ENCODE data around the gene CHD6.

The CHD6 gene

GRCh38 chr20:41364236-41364855, 253.8 kb downstream of the CHD6 start:
- no peak for ATAC-seq
- TF ChIP-seq ZFP3 (CRISPR knock-in tag; IDR thresholded peaks at IDR 0.05) (no peak), OSR1 (CRISPR knock-in tag; IDR thresholded peaks at IDR 0.05) (no peak), PPARA (CRISPR knock-in tag; IDR thresholded peaks at IDR 0.05; ENCODE audit: borderline replicate concordance) (no peak), ISL1 (CRISPR knock-in tag; IDR thresholded peaks at IDR 0.05) (no peak), ZNF70 (CRISPR knock-in tag; IDR thresholded peaks at IDR 0.05) (no peak), ZNF8 (CRISPR knock-in tag; IDR thresholded peaks at IDR 0.05) (no peak)
- TF ChIP-seq, protein P1, sequence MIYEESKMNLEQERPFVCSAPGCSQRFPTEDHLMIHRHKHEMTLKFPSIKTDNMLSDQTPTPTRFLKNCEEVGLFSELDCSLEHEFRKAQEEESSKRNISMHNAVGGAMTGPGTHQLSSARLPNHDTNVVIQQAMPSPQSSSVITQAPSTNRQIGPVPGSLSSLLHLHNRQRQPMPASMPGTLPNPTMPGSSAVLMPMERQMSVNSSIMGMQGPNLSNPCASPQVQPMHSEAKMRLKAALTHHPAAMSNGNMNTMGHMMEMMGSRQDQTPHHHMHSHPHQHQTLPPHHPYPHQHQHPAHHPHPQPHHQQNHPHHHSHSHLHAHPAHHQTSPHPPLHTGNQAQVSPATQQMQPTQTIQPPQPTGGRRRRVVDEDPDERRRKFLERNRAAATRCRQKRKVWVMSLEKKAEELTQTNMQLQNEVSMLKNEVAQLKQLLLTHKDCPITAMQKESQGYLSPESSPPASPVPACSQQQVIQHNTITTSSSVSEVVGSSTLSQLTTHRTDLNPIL (CRISPR knock-in tag; IDR thresholded peaks at IDR 0.05; ENCODE audit: low read depth), result no peak

- no peak for ATAC-seq
- no peak for TF ChIP-seq ZNF70 (CRISPR knock-in tag; IDR thresholded peaks at IDR 0.05)
- TF ChIP-seq CSDC2 (CRISPR knock-in tag; IDR thresholded peaks at IDR 0.05), result no peak
- TF ChIP-seq ZC3H10 (CRISPR knock-in tag; IDR thresholded peaks at IDR 0.05), result no peak
Observed at GRCh38 chr20:41363601-41364000, 254.6 kb downstream of the CHD6 start.

- no peak for ATAC-seq
- TF ChIP-seq ZNF8 (CRISPR knock-in tag; IDR thresholded peaks at IDR 0.05) (no peak), SNAI2 (CRISPR knock-in tag; IDR thresholded peaks at IDR 0.05) (no peak), GLIS3 (CRISPR knock-in tag; IDR thresholded peaks at IDR 0.05) (no peak), CSRNP3 (CRISPR knock-in tag; IDR thresholded peaks at IDR 0.05) (no peak), PPARA (CRISPR knock-in tag; IDR thresholded peaks at IDR 0.05; ENCODE audit: borderline replicate concordance) (no peak), OSR1 (CRISPR knock-in tag; IDR thresholded peaks at IDR 0.05) (no peak)
Observed at GRCh38 chr20:41362748-41363140, 255.4 kb downstream of the CHD6 start.

DNA sequence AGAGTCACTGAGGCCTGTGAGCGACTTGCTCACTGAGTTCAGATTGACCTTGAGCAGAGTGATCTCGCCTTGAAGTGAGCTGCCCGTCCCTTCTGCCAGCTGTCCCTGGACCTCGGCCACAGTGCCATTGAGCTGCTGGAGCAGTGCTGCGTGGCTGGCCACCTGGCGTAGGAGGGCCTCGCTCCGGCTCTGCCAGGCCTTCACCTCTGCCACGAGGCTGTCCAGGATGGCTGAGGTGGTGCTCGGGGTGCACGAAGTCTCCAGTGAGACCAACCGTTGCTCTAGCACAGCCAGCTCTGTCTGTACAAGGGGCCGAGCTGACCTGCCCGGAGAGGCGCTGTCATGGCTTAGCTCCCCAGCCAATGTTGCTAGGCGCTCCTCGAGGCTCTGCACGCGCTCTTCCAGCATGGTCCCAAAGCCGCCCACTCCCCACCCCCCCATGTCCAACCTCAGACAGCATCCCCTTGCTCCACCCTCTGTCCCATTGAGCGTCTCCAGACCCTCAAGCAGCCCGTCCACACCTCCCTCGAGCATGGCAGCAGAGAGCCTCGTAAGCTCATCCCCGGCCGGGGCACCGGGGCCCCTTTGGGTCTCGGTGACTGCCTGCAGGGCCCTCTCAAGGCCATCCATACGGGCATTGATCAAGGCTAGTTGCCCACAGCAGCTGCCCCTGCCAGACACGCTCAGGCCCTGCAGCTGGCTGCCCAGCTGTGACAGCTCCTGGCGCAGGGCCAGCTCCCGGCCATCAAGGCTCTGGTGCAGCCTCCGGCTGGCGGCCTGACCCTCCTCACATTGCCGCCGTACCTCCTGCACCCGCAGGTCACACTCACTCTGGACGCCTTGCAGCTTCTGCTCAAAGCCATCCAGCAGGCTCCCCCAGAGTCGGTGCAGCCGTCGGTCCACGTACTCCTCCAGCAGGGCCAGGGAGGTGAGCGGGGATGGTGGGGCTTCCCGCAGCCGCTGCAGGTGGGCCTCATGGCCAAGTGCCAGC, 256.1 kb downstream of the CHD6 start:
- ATAC-seq, result no peak
- no peak for TF ChIP-seq RARB (CRISPR knock-in tag; IDR thresholded peaks at IDR 0.05)
- TF ChIP-seq, protein P2, sequence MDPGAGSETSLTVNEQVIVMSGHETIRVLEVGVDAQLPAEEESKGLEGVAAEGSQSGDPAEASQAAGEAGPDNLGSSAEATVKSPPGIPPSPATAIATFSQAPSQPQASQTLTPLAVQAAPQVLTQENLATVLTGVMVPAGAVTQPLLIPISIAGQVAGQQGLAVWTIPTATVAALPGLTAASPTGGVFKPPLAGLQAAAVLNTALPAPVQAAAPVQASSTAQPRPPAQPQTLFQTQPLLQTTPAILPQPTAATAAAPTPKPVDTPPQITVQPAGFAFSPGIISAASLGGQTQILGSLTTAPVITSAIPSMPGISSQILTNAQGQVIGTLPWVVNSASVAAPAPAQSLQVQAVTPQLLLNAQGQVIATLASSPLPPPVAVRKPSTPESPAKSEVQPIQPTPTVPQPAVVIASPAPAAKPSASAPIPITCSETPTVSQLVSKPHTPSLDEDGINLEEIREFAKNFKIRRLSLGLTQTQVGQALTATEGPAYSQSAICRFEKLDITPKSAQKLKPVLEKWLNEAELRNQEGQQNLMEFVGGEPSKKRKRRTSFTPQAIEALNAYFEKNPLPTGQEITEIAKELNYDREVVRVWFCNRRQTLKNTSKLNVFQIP (CRISPR knock-in tag; IDR thresholded peaks at IDR 0.05; ENCODE audit: borderline replicate concordance, low read depth), result no peak
- no peak for TF ChIP-seq ARNTL (CRISPR knock-in tag; IDR thresholded peaks at IDR 0.05; ENCODE audit: borderline replicate concordance, low read depth)
- no peak for TF ChIP-seq TSHZ2 (CRISPR knock-in tag; IDR thresholded peaks at IDR 0.05)
- no peak for TF ChIP-seq ZFP3 (CRISPR knock-in tag; IDR thresholded peaks at IDR 0.05)
- no peak for TF ChIP-seq ISL1 (CRISPR knock-in tag; IDR thresholded peaks at IDR 0.05)
- no peak for TF ChIP-seq GLIS3 (CRISPR knock-in tag; IDR thresholded peaks at IDR 0.05)
- TF ChIP-seq ZNF70 (CRISPR knock-in tag; IDR thresholded peaks at IDR 0.05), result no peak
- TF ChIP-seq ZNF8 (CRISPR knock-in tag; IDR thresholded peaks at IDR 0.05), result no peak
- TF ChIP-seq TOX (CRISPR knock-in tag; IDR thresholded peaks at IDR 0.05; ENCODE audit: borderline replicate concordance), result no peak
